Measurements from ENCODE around the gene RTCB. TPM values are rescaled to one million over a fixed set of nuclear protein-coding genes. Genes with fewer than 3 reads are reported as not detected.

The RTCB gene
- total RNA-seq, 1 experiment from 2014 or later, result 50.9 TPM

DNA sequence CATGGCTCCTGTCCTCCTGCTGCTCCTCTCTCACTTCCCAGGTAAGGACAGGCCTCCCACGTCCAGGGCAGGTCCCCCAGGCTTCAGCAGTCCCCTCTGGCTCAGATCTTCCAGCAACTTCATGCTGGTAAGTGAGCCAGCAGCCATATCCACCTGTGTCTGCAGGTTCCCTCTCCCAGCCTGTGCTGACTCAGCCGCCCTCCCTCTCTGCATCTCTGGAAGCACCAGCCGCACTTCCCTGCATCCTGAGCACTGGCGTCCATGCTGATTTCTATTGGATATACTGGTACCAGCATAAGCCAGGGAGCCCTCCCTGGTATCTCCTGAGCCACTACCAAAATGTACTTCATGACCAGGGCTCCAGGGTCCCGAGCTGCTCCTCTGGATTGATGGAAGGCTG is 35.4 kb downstream of the RTCB start:
- no peak overlapping the region for H2AFZ ChIP-seq (ENCODE audit: low read depth, low read length, poor library complexity, severe bottlenecking)
- H3K27me3 ChIP-seq (ENCODE audit: insufficient read depth, low read length), result no peaks in the 10 kb centered on the region
- H3K79me2 ChIP-seq (ENCODE audit: insufficient read depth, low read length), result no peaks in the 10 kb centered on the region
- CTCF ChIA-PET, result interaction anchor here (1.2 kb wide), 1 partner anchor 400 kb away, joined by 3 read pairs; no protein-coding TSS in a partner anchor
- RAD21 ChIA-PET (ENCODE audit: low non-redundant PET in 1 of 2, low total read pairs in 2 of 2, uncharacterized antibody in 2 of 2, unreplicated experiment in 2 of 2), result no interaction called here
- no peaks in the 10 kb centered on the region for H3K9me3 ChIP-seq (ENCODE audit: control insufficient read depth in 1 of 2, insufficient read depth in 1 of 2, low read depth in 1 of 2, low read length in 2 of 2)
- H3K4me1 ChIP-seq (ENCODE audit: control insufficient read depth in 1 of 2, insufficient read depth in 2 of 2, low read length in 2 of 2), result no peaks in the 10 kb centered on the region; a peak in 1 of 4 replicates
- DNase-seq (ENCODE audit: low read depth, low spot score) (no peak), ATAC-seq (no peak)
- H3K9me2 ChIP-seq (ENCODE audit: insufficient read depth), result no peaks in the 10 kb centered on the region
- no peak overlapping the region for H3K4me2 ChIP-seq (ENCODE audit: low read length)
- H3K4me3 ChIP-seq (replicated peaks in 1 of 2; ENCODE audit: low read depth in 1 of 2, low read length in 2 of 2), result no peak overlapping the region
- intact Hi-C loops (cut with micrococcal nuclease), result loop anchor here (10.0 kb wide), 1 partner anchor 172 kb away; the partner anchor contains the start of gene RFPL2
- H3K27ac ChIP-seq (ENCODE audit: low read depth, low read length), result no peak overlapping the region
- TF ChIP-seq, protein P1, sequence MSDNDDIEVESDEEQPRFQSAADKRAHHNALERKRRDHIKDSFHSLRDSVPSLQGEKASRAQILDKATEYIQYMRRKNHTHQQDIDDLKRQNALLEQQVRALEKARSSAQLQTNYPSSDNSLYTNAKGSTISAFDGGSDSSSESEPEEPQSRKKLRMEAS (IDR thresholded peaks at IDR 0.05), result no peak
- no peak for TF ChIP-seq SRF (IDR thresholded peaks at IDR 0.05; ENCODE audit: low read depth)
- no peak for TF ChIP-seq SIN3A (IDR thresholded peaks at IDR 0.05; ENCODE audit: low read depth)
- no peak for TF ChIP-seq ELF1 (IDR thresholded peaks at IDR 0.05; ENCODE audit: borderline replicate concordance, low read depth)
- no peak for TF ChIP-seq EZH2 (IDR thresholded peaks at IDR 0.05)
- TF ChIP-seq ZNF274 (IDR thresholded peaks at IDR 0.05; ENCODE audit: low read depth, low read length), result no peak
- TF ChIP-seq REST (IDR thresholded peaks at IDR 0.05; ENCODE audit: low read depth), result no peak
- no peak for TF ChIP-seq CEBPB (IDR thresholded peaks at IDR 0.05; ENCODE audit: low read depth)
- TF ChIP-seq, protein P2, sequence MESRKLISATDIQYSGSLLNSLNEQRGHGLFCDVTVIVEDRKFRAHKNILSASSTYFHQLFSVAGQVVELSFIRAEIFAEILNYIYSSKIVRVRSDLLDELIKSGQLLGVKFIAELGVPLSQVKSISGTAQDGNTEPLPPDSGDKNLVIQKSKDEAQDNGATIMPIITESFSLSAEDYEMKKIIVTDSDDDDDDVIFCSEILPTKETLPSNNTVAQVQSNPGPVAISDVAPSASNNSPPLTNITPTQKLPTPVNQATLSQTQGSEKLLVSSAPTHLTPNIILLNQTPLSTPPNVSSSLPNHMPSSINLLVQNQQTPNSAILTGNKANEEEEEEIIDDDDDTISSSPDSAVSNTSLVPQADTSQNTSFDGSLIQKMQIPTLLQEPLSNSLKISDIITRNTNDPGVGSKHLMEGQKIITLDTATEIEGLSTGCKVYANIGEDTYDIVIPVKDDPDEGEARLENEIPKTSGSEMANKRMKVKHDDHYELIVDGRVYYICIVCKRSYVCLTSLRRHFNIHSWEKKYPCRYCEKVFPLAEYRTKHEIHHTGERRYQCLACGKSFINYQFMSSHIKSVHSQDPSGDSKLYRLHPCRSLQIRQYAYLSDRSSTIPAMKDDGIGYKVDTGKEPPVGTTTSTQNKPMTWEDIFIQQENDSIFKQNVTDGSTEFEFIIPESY (IDR thresholded peaks at IDR 0.05; ENCODE audit: extremely low read depth, insufficient replicate concordance, low read length), result no peak
- no peak for TF ChIP-seq TCF7L2 (IDR thresholded peaks at IDR 0.05; ENCODE audit: borderline replicate concordance, extremely low read depth, insufficient read depth, insufficient read length)
- no peak for TF ChIP-seq POLR2AphosphoS5 (IDR thresholded peaks at IDR 0.05; ENCODE audit: low read depth, low read length)
- no peak for TF ChIP-seq ZFX (IDR thresholded peaks at IDR 0.05)
- TF ChIP-seq EGR1 (IDR thresholded peaks at IDR 0.05; ENCODE audit: low read depth), result no peak
- no peaks in the 10 kb centered on the region for H4K20me1 ChIP-seq (ENCODE audit: insufficient read depth)
- H3K36me3 ChIP-seq (ENCODE audit: control insufficient read depth in 1 of 2, insufficient read depth in 2 of 2, low read length in 2 of 2), result no peaks in the 10 kb centered on the region
- POLR2A ChIA-PET, result no interaction called here
- H3K9ac ChIP-seq (ENCODE audit: low read length), result no peak overlapping the region
- BruUV-seq (replicated peaks), result no TSS peak
